IMR-90 (cell line): ENCODE results near the gene FAH. TPM values are rescaled to one million over a fixed set of nuclear protein-coding genes. Genes with fewer than 3 reads are reported as not detected.

Experiments
- ATAC-seq: fragments of 200-7000 bp; cut with Tn5 transposase; 2 replicates; pipeline ENCODE4 v1.9.1; 2020; ENCODE audit warnings: low read depth, mild to moderate bottlenecking, moderate library complexity
- BruUV-seq: library from RNA; stranded (reverse); fragments of 400-500 nt; replicated peaks from 2 replicates; lab custom pipeline; 2021; lab: Mats Ljungman, UMichigan
- CTCF ChIA-PET: fragments of 300-600 bp; formaldehyde crosslinking; extraction: SDS; loops from one replicate; lab custom pipeline; 2021; ENCODE audit warnings: antibody characterized with exemption; lab: Yijun Ruan, JAX
- POLR2A ChIA-PET: fragments of 300-600 bp; sonication (Branson Sonifier 250); formaldehyde crosslinking; loops from one replicate; lab custom pipeline; 2022; ENCODE audit warnings: antibody characterized with exemption; ENCODE audit not compliant: unreplicated experiment; lab: Charles Lee
- DNase-seq: peaks from one replicate; pipeline ENCODE4 v3.0.0; 2013
- H2AFZ ChIP-seq: replicated peaks from 2 replicates; pipeline ENCODE3; 2013; ENCODE audit warnings: low read length, mild to moderate bottlenecking; ENCODE audit not compliant: poor library complexity
- H2AK5ac ChIP-seq: 2 replicates; pipeline ENCODE4 v1.6.1; 2013; ENCODE audit warnings: low read depth, low read length, inconsistent platforms
- H2AK9ac ChIP-seq: replicated peaks from 2 replicates; pipeline ENCODE3; 2013; ENCODE audit warnings: mild to moderate bottlenecking, low read depth, low read length, moderate library complexity; ENCODE audit not compliant: poor library complexity
- H2BK120ac ChIP-seq: 2 replicates; pipeline ENCODE4 v1.6.1; 2013; ENCODE audit warnings: low read depth, low read length, inconsistent platforms
- H2BK15ac ChIP-seq: 3 replicates; pipeline ENCODE4 v1.6.1; 2013; ENCODE audit warnings: low read depth, low read length, inconsistent platforms
- H2BK20ac ChIP-seq: 2 replicates; pipeline ENCODE4 v1.6.1; 2013; ENCODE audit warnings: low read depth, mild to moderate bottlenecking, inconsistent platforms, low read length, moderate library complexity
- H2BK5ac ChIP-seq: 2 replicates; pipeline ENCODE4 v1.6.1; 2013; ENCODE audit warnings: mild to moderate bottlenecking, low read depth, low read length, inconsistent platforms; ENCODE audit not compliant: poor library complexity, severe bottlenecking
- H3K14ac ChIP-seq: replicated peaks from 2 replicates; pipeline ENCODE4 v1.6.1; 2013; ENCODE audit warnings: low read depth, low read length, inconsistent platforms
- H3K18ac ChIP-seq: 2 replicates; pipeline ENCODE4 v1.6.1; 2013; ENCODE audit warnings: low read depth, low read length, control low read depth
- H3K23ac ChIP-seq: 2 replicates; pipeline ENCODE4 v1.6.1; 2013; ENCODE audit warnings: low read depth, low read length, inconsistent platforms
- H3K27ac ChIP-seq: 2 replicates; pipeline ENCODE4 v1.5.1; 2013; ENCODE audit warnings: mild to moderate bottlenecking, control low read depth, low read length; ENCODE audit not compliant: insufficient read depth
- H3K27me3 ChIP-seq: 2 replicates; pipeline ENCODE4 v1.6.1; 2013; ENCODE audit warnings: low read length; ENCODE audit not compliant: control insufficient read depth, insufficient read depth
- H3K36me3 ChIP-seq: 2 replicates; pipeline ENCODE4 v1.6.1; 2013; ENCODE audit warnings: low read length, mixed read lengths; ENCODE audit not compliant: control insufficient read depth, insufficient read depth
- H3K4ac ChIP-seq: 2 replicates; pipeline ENCODE4 v1.6.1; 2013; ENCODE audit warnings: low read depth, low read length, inconsistent platforms
- H3K4me1 ChIP-seq: 2 replicates; pipeline ENCODE4 v1.6.1; 2013; ENCODE audit warnings: low read length, mixed read lengths; ENCODE audit not compliant: control insufficient read depth, insufficient read depth
- H3K4me2 ChIP-seq: 2 replicates; pipeline ENCODE4 v1.6.1; 2013; ENCODE audit warnings: low read depth, mild to moderate bottlenecking, control low read depth, low read length, moderate library complexity
- H3K4me3 ChIP-seq: 2 replicates; pipeline ENCODE4 v1.5.1; 2013; ENCODE audit warnings: low read depth, mild to moderate bottlenecking, control low read depth, low read length, moderate library complexity; ENCODE audit not compliant: insufficient read depth
- H3K56ac ChIP-seq: 2 replicates; pipeline ENCODE4 v1.6.1; 2013; ENCODE audit warnings: low read length, inconsistent platforms; ENCODE audit not compliant: insufficient read depth; ENCODE audit errors: extremely low read depth
- H3K79me1 ChIP-seq, 2 experiments: 2 replicates each; pipeline ENCODE4 v1.6.1; 2013; ENCODE audit warnings: low read length in 2 of 2, inconsistent platforms in 1 of 2, low read depth in 1 of 2
- H3K9ac ChIP-seq: 2 replicates; pipeline ENCODE4 v1.6.1; 2013; ENCODE audit warnings: low read depth, low read length, control low read depth
- H3K9me1 ChIP-seq: 2 replicates; pipeline ENCODE4 v1.6.1; 2013; ENCODE audit warnings: low read length, inconsistent platforms; ENCODE audit not compliant: insufficient read depth
- H3K9me3 ChIP-seq: 2 replicates; pipeline ENCODE4 v1.6.1; 2013; ENCODE audit warnings: low read length; ENCODE audit not compliant: control insufficient read depth, insufficient read depth
- H4K20me1 ChIP-seq: 2 replicates; pipeline ENCODE4 v1.6.1; 2013; ENCODE audit warnings: low read length, inconsistent platforms; ENCODE audit not compliant: insufficient read depth
- H4K5ac ChIP-seq: 2 replicates; pipeline ENCODE4 v1.6.1; 2013; ENCODE audit warnings: mild to moderate bottlenecking, low read depth, low read length, control low read depth
- H4K8ac ChIP-seq, 2 experiments: 2 replicates each; pipeline ENCODE4 v1.6.1; 2013; ENCODE audit warnings: low read depth in 2 of 2, low read length in 2 of 2, control low read depth in 1 of 2, inconsistent platforms in 1 of 2
- H4K91ac ChIP-seq: 2 replicates; pipeline ENCODE4 v1.6.1; 2013; ENCODE audit warnings: low read depth, low read length, inconsistent platforms; ENCODE audit not compliant: insufficient read depth
- BHLHE40 ChIP-seq: fragments of 150-350 bp; IDR thresholded peaks from 2 replicates; pipeline ENCODE4 v1.6.1; 2016; ENCODE audit warnings: mild to moderate bottlenecking, low read depth, low read length
- CHD1 ChIP-seq: IDR thresholded peaks from 2 replicates; pipeline ENCODE4 v1.6.1; 2012; ENCODE audit warnings: low read depth, low read length, improper control_type of control experiment
- MXI1 ChIP-seq: IDR thresholded peaks from 2 replicates; pipeline ENCODE4 v1.6.1; 2012; ENCODE audit warnings: low read depth, mild to moderate bottlenecking, low read length, moderate library complexity, borderline replicate concordance
- RAD21 ChIP-seq: IDR thresholded peaks from 2 replicates; pipeline ENCODE4 v1.6.1; 2012; ENCODE audit warnings: low read length, improper control_type of control experiment
- SMC3 ChIP-seq: fragments of 150-350 bp; IDR thresholded peaks from 2 replicates; pipeline ENCODE4 v1.6.1; 2016; ENCODE audit warnings: low read depth, mild to moderate bottlenecking, antibody characterized with exemption, low read length, moderate library complexity
- WGBS, 2 experiments: methylation state at CpG; one replicate each; pipeline versions ENCODE4 v1.1.5 to v1.1.7; 2013; ENCODE audit warnings: missing lambda C conversion rate in 2 of 2; ENCODE audit not compliant: insufficient read length in 1 of 2; ENCODE audit errors: extremely low coverage in 2 of 2; 5-methylcytosine and 5-hydroxymethylcytosine counted together
- dilution Hi-C: fragments of 300-500 bp; cut with HindIII; formaldehyde crosslinking; loops from one replicate; pipeline ENCODE4 v1.14.3; 2018; ENCODE audit warnings: low sequenced_read_pairs; ENCODE audit not compliant: unreplicated experiment
- in situ Hi-C: fragments of 300-500 bp; cut with MboI; formaldehyde crosslinking; loops from 3 replicates; pipeline ENCODE4 v1.14.3; 2019; ENCODE audit warnings: low sequenced_read_pairs, inconsistent platforms, mixed read lengths
- intact Hi-C: fragments of 100-400 bp; cut with micrococcal nuclease; formaldehyde crosslinking; loops from 2 replicates; pipeline ENCODE4 v1.10.0; 2022
- polyA plus RNA-seq, 3 experiments: library from polyadenylated mRNA; depleted of rRNA; stranded (reverse); fragments of >200 nt; gene quantifications; 2 replicates each; pipeline ENCODE4 v1.2.3, GENCODE V29; 2012; ENCODE audit warnings: low replicate concordance in 1 of 3
- total RNA-seq: library from RNA; depleted of rRNA; stranded (reverse); fragments of >200 nt; gene quantifications from 2 replicates; pipeline ENCODE4 v1.2.3, GENCODE V29; 2012
- TF ChIP-seq, protein P1 (sequence below): conservative IDR thresholded peaks from 2 replicates; pipeline ENCODE4 v1.5.1; 2012; ENCODE audit warnings: mild to moderate bottlenecking, low read depth, low read length, improper control_type of control experiment
- TF ChIP-seq, protein P2 (sequence below): fragments of 150-350 bp; IDR thresholded peaks from 2 replicates; pipeline ENCODE4 v1.6.1; 2017; ENCODE audit warnings: mild to moderate bottlenecking, antibody characterized with exemption, low read length, low read depth

The FAH gene
- total and polyA plus RNA-seq, 2 of the 4 experiments (the other 2 are of a cell fraction), result 43.1 to 48.6 TPM

DNA sequence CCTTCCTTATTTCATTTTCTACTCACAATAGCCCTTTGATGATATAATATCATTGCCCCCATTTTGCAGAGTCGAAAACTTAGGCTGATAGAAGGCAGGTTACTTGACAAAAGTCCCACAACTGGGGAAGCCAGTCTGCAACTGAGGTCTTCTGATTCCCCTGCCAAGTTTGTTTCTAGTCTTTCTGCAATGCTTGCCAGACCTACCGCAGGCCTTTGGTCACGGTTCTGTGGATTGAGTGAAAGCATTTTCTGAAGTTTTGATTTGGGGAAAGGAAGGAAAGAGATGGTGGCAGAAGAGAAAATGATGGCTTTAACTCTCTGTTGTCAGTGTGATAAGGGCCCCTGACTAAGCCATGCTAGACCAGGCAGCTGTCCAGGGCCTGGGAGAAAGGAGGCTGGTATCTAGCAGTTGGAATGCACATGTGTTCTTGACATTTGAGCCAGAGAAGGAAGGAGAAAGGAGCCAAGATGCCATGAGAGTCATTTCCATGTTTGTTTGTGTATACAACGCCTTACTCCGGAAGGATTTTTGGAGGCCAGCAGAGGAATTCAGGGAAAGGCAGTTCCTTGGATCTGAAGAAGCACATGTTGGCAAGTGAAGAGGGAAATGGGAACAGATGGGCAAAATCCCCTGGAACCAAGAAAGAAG is 29.9 kb downstream of the FAH start:
- peaks cover 36% of the 10 kb centered on the region for H3K9me1 ChIP-seq
- CTCF ChIA-PET, result no interaction called here
- peaks cover 13% of the 10 kb centered on the region for H3K4me1 ChIP-seq
- peak overlapping the region; percentile 22; the same call in 1 of the 2 replicates for H2BK120ac ChIP-seq
- no peak overlapping the region for H3K23ac ChIP-seq
- H3K18ac ChIP-seq, result no peak overlapping the region
- no peak overlapping the region for H2AK9ac ChIP-seq
- peaks cover 3 to 7% of the 10 kb centered on the region in 2 experiments for H3K79me1 ChIP-seq
- 0 out of 4 replicates have a peak overlapping the region, but pooled peaks of 1 of the 2 experiments have one; percentile 16 for H4K8ac ChIP-seq
- no peak overlapping the region for H3K27ac ChIP-seq
- H3K56ac ChIP-seq, result no peak overlapping the region
- H2AK5ac ChIP-seq, result no peak overlapping the region
- H2BK15ac ChIP-seq, result 0 out of 3 replicates have a peak overlapping the region, but pooled peaks have one; percentile 10
- no peak overlapping the region for H4K91ac ChIP-seq
- H3K4me2 ChIP-seq, result peak overlapping the region; percentile 29; the same call in 1 of the 2 replicates
- H3K9me3 ChIP-seq, result no peaks in the 10 kb centered on the region
- H2AFZ ChIP-seq, result no peak overlapping the region
- POLR2A ChIA-PET, result no interaction called here
- peak; percentile 83 for ATAC-seq
- H2BK20ac ChIP-seq, result peak overlapping the region; percentile 38
- DNase-seq, result peak; percentile 89
- H3K36me3 ChIP-seq, result peaks cover 41% of the 10 kb centered on the region
- intact Hi-C loops (loop anchor here (2.0 kb wide), 1 partner anchor 596 kb away; the partner anchor contains the start of gene CEMIP), dilution Hi-C loops (no loop called here), in situ Hi-C loops (no loop called here)
- BruUV-seq, result no TSS peak
- 3% methylated on average over 3 of the region's 5 CpGs; no CpG with 5 or more reads in 1 of the 2 experiments for WGBS, 2 experiments
- TF ChIP-seq MXI1 (peak; percentile 99), RAD21 (no peak), SMC3 (peak; percentile 17; the same call in 1 of the 2 replicates), BHLHE40 (peak; percentile 47; the same call in 1 of the 2 replicates), CHD1 (no peak)
- TF ChIP-seq, protein P1, sequence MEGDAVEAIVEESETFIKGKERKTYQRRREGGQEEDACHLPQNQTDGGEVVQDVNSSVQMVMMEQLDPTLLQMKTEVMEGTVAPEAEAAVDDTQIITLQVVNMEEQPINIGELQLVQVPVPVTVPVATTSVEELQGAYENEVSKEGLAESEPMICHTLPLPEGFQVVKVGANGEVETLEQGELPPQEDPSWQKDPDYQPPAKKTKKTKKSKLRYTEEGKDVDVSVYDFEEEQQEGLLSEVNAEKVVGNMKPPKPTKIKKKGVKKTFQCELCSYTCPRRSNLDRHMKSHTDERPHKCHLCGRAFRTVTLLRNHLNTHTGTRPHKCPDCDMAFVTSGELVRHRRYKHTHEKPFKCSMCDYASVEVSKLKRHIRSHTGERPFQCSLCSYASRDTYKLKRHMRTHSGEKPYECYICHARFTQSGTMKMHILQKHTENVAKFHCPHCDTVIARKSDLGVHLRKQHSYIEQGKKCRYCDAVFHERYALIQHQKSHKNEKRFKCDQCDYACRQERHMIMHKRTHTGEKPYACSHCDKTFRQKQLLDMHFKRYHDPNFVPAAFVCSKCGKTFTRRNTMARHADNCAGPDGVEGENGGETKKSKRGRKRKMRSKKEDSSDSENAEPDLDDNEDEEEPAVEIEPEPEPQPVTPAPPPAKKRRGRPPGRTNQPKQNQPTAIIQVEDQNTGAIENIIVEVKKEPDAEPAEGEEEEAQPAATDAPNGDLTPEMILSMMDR, result no peak
- TF ChIP-seq, protein P2, sequence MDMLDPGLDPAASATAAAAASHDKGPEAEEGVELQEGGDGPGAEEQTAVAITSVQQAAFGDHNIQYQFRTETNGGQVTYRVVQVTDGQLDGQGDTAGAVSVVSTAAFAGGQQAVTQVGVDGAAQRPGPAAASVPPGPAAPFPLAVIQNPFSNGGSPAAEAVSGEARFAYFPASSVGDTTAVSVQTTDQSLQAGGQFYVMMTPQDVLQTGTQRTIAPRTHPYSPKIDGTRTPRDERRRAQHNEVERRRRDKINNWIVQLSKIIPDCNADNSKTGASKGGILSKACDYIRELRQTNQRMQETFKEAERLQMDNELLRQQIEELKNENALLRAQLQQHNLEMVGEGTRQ, result peak; percentile 20; the same call in 1 of the 2 replicates
- no peak overlapping the region for H2BK5ac ChIP-seq
- no peaks in the 10 kb centered on the region for H4K20me1 ChIP-seq
- no peak overlapping the region for H3K4me3 ChIP-seq
- H3K9ac ChIP-seq, result no peak overlapping the region
- H3K4ac ChIP-seq, result no peak overlapping the region; the same call in 1 of the 2 replicates
- H4K5ac ChIP-seq, result no peak overlapping the region
- H3K27me3 ChIP-seq, result no peaks in the 10 kb centered on the region
- peak overlapping the region; percentile 36; the same call in 1 of the 2 replicates for H3K14ac ChIP-seq
